ENCODE results near the gene SLC17A7.

The SLC17A7 gene

GRCh38 chr19:49425922-49426592, 15.3 kb downstream of the SLC17A7 start:
- TF ChIP-seq, protein P1, sequence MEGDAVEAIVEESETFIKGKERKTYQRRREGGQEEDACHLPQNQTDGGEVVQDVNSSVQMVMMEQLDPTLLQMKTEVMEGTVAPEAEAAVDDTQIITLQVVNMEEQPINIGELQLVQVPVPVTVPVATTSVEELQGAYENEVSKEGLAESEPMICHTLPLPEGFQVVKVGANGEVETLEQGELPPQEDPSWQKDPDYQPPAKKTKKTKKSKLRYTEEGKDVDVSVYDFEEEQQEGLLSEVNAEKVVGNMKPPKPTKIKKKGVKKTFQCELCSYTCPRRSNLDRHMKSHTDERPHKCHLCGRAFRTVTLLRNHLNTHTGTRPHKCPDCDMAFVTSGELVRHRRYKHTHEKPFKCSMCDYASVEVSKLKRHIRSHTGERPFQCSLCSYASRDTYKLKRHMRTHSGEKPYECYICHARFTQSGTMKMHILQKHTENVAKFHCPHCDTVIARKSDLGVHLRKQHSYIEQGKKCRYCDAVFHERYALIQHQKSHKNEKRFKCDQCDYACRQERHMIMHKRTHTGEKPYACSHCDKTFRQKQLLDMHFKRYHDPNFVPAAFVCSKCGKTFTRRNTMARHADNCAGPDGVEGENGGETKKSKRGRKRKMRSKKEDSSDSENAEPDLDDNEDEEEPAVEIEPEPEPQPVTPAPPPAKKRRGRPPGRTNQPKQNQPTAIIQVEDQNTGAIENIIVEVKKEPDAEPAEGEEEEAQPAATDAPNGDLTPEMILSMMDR (IDR thresholded peaks at IDR 0.05; ENCODE audit: low read depth, low read length): no peak
- TF ChIP-seq EZH2phosphoT487 (IDR thresholded peaks at IDR 0.05; ENCODE audit: low read depth): no peak
- Histone ChIP-seq H3K27me3 (ENCODE audit: low read depth, low read length) (peaks cover 41% of the 10 kb centered on the region), H3K27ac (ENCODE audit: low read length) (no peak overlapping the region), H4K20me1 (ENCODE audit: insufficient read depth, low read length) (no peaks in the 10 kb centered on the region), H3K9ac (ENCODE audit: low read length) (no peak overlapping the region), H3K4me2 (ENCODE audit: low read length) (no peak overlapping the region), H3K9me3 (ENCODE audit: insufficient read depth, low read length) (no peaks in the 10 kb centered on the region), H3K79me2 (ENCODE audit: low read length) (no peaks in the 10 kb centered on the region), H2AFZ (ENCODE audit: low read depth, low read length) (no peak overlapping the region), H3K36me3 (replicated peaks; ENCODE audit: low read depth, low read length) (no peaks in the 10 kb centered on the region), H3K4me3 (ENCODE audit: low read length) (no peak overlapping the region), H3K4me1 (ENCODE audit: low read length) (peaks cover 10% of the 10 kb centered on the region)

GRCh38 chr19:49425178-49425577, 16.1 kb downstream of the SLC17A7 start, which contains the start of gene GFY:
TSS of gene GFY (plus strand) at chr19:49425388. CDS start at chr19:49426431, 1,043 bp downstream.
- H3K27ac ChIP-seq (ENCODE audit: low read length): no peak within 1 kb of the TSS

GRCh38 chr19:49423985-49424303, 17.4 kb downstream of the SLC17A7 start:
- no peak for TF ChIP-seq EZH2phosphoT487 (IDR thresholded peaks at IDR 0.05; ENCODE audit: low read depth)
- TF ChIP-seq, protein P1 (IDR thresholded peaks at IDR 0.05; ENCODE audit: low read depth, low read length): no peak
- Histone ChIP-seq H3K27me3 (ENCODE audit: low read depth, low read length) (peaks cover 43% of the 10 kb centered on the region), H3K4me1 (ENCODE audit: low read length) (no peaks in the 10 kb centered on the region), H3K36me3 (replicated peaks; ENCODE audit: low read depth, low read length) (no peaks in the 10 kb centered on the region), H3K79me2 (ENCODE audit: low read length) (no peaks in the 10 kb centered on the region), H2AFZ (ENCODE audit: low read depth, low read length) (no peak overlapping the region), H3K4me3 (ENCODE audit: low read length) (no peak overlapping the region), H4K20me1 (ENCODE audit: insufficient read depth, low read length) (no peaks in the 10 kb centered on the region), H3K27ac (ENCODE audit: low read length) (no peak overlapping the region), H3K9ac (ENCODE audit: low read length) (no peak overlapping the region), H3K9me3 (ENCODE audit: insufficient read depth, low read length) (no peaks in the 10 kb centered on the region), H3K4me2 (ENCODE audit: low read length) (no peak overlapping the region)

More at GRCh38 chr19:49425178-49425577, 16.1 kb downstream of the SLC17A7 start, which contains the start of gene GFY:
- no peak within 1 kb of the TSS for H3K9ac ChIP-seq (ENCODE audit: low read length)
- H3K4me2 ChIP-seq (ENCODE audit: low read length): no peak within 1 kb of the TSS
- H3K27me3 ChIP-seq (ENCODE audit: low read depth, low read length): peaks cover 41% of the 10 kb centered on the region
- no peak for TF ChIP-seq EZH2phosphoT487 (IDR thresholded peaks at IDR 0.05; ENCODE audit: low read depth)
- TF ChIP-seq, protein P1 (IDR thresholded peaks at IDR 0.05; ENCODE audit: low read depth, low read length): no peak
- H2AFZ ChIP-seq (ENCODE audit: low read depth, low read length): peak within 1 kb of the TSS; percentile 76; the same call in 1 of the 2 replicates
- H3K9me3 ChIP-seq (ENCODE audit: insufficient read depth, low read length): no peaks in the 10 kb centered on the region
- no peaks in the 10 kb centered on the region for H3K36me3 ChIP-seq (replicated peaks; ENCODE audit: low read depth, low read length)
- no peaks in the 10 kb centered on the region for H3K79me2 ChIP-seq (ENCODE audit: low read length)
- peaks cover 5% of the 10 kb centered on the region for H3K4me1 ChIP-seq (ENCODE audit: low read length)
- H3K4me3 ChIP-seq (ENCODE audit: low read length): no peak within 1 kb of the TSS
- H4K20me1 ChIP-seq (ENCODE audit: insufficient read depth, low read length): no peaks in the 10 kb centered on the region

DNA sequence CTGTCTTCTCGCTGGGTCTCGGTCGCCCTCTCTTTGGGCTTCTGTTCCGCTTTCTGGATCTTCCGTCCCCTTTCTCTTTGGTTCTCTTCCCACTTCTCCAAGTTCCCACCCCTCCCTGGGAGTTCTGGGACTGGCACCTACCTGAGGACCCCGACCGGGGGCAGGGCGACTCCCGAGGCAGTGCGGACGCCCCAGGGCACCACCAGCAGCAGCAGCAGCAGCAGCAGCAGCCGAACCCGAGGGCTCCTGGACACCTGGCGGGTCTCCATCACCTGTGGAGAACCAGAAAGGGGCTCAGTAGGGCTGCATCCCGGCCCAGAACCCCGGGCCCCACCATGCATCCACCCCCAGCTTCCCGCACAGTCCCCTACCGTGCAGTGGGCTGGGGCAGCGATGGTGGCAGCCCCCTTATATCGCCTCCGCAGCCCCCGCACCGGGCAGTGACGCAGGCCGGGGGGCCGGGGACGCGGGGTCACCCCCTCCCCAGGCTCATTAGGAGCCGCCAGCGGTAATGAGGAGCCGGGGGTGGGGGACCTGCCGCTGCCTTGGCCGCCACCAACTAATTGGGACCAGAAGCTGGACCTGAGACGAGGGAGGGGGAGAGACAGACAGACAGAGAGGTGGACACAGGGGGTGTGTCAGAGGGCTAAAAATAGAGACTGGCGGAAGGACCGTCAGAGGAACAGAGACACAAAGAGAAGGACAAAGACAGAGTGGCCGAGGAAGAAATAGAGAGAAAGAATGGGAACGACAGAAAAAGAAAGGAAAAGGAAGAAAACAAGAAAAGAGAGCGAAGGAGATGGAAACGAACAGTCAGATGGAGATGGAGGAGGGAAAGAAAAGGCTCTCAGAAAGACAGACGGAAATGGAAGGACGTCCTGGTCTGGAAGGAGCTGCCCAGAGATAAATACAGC, 18.0 kb downstream of the SLC17A7 start, which contains the start of gene PTH2:
Gene PTH2, minus strand, starts transcription at position 371 of the 914 bp plus-strand sequence. Its CDS starts 102 bp downstream, at position 269.
- Histone ChIP-seq H3K36me3 (replicated peaks; ENCODE audit: low read depth, low read length) (no peaks in the 10 kb centered on the region), H3K9me3 (ENCODE audit: insufficient read depth, low read length) (no peaks in the 10 kb centered on the region), H3K4me3 (ENCODE audit: low read length) (no peak within 1 kb of the TSS), H2AFZ (ENCODE audit: low read depth, low read length) (no peak within 1 kb of the TSS), H3K9ac (ENCODE audit: low read length) (no peak within 1 kb of the TSS), H3K79me2 (ENCODE audit: low read length) (no peaks in the 10 kb centered on the region), H4K20me1 (ENCODE audit: insufficient read depth, low read length) (no peaks in the 10 kb centered on the region), H3K27ac (ENCODE audit: low read length) (no peak within 1 kb of the TSS), H3K4me1 (ENCODE audit: low read length) (no peaks in the 10 kb centered on the region), H3K4me2 (ENCODE audit: low read length) (no peak within 1 kb of the TSS), H3K27me3 (ENCODE audit: low read depth, low read length) (peaks cover 43% of the 10 kb centered on the region)
- TF ChIP-seq, protein P1 (IDR thresholded peaks at IDR 0.05; ENCODE audit: low read depth, low read length): no peak
- TF ChIP-seq EZH2phosphoT487 (IDR thresholded peaks at IDR 0.05; ENCODE audit: low read depth): no peak
